ENCODE measurements around the gene RSPH3.
"Not testable (repeated sequence)": the region's sequence is repeated elsewhere in the genome, so short reads cannot be mapped to it uniquely, and the experiment has no call there.

RSPH3 gene

GRCh38 chr6:158972241-158973233, 27.5 kb downstream of the RSPH3 start:
- DNase-seq (ENCODE audit: low read depth) = peak; percentile 4

GRCh38 chr6:158970640-158971275, 29.2 kb downstream of the RSPH3 start:
- no peak for DNase-seq (ENCODE audit: low read depth)

- no peak for DNase-seq (ENCODE audit: low read depth)
These were observed 30.9 kb downstream of the RSPH3 start for GRCh38 chr6:158969148-158969547.

- DNase-seq (ENCODE audit: low read depth) = no peak
These were observed 36.8 kb downstream of the RSPH3 start for GRCh38 chr6:158963020-158963808.

GRCh38 chr6:158962371-158962770, 37.6 kb downstream of the RSPH3 start:
- DNase-seq (ENCODE audit: low read depth) = no peak

GRCh38 chr6:158960026-158960425, 40.0 kb downstream of the RSPH3 start:
- DNase-seq (ENCODE audit: low read depth) = no peak

GRCh38 chr6:158959552-158959951, 40.5 kb downstream of the RSPH3 start:
- DNase-seq (ENCODE audit: low read depth) = no peak

- DNase-seq (ENCODE audit: low read depth) = no peak
These were observed 41.3 kb downstream of the RSPH3 start for GRCh38 chr6:158958504-158959386.

GRCh38 chr6:158955255-158955654, 44.7 kb downstream of the RSPH3 start:
- no peak for DNase-seq (ENCODE audit: low read depth)

- DNase-seq (ENCODE audit: low read depth) = no peak
These were observed 45.2 kb downstream of the RSPH3 start for GRCh38 chr6:158954753-158955152.

- DNase-seq (ENCODE audit: low read depth) = not testable (repeated sequence)
These were observed 48.0 kb downstream of the RSPH3 start for GRCh38 chr6:158952011-158952410.

GRCh38 chr6:158951565-158951964, 48.4 kb downstream of the RSPH3 start:
- not testable (repeated sequence) for DNase-seq (ENCODE audit: low read depth)

GRCh38 chr6:158947284-158947683, 52.7 kb downstream of the RSPH3 start:
- DNase-seq (ENCODE audit: low read depth) = no peak

- no peak for DNase-seq (ENCODE audit: low read depth)
These were observed 56.5 kb downstream of the RSPH3 start for GRCh38 chr6:158943380-158944032.

GRCh38 chr6:158942349-158942748, 57.7 kb downstream of the RSPH3 start:
- DNase-seq (ENCODE audit: low read depth) = no peak

GRCh38 chr6:158941246-158941645, 58.8 kb downstream of the RSPH3 start:
- DNase-seq (ENCODE audit: low read depth) = no peak

GRCh38 chr6:158939255-158940159, 60.5 kb downstream of the RSPH3 start:
- DNase-seq (ENCODE audit: low read depth) = no peak

GRCh38 chr6:158938811-158939254, 61.2 kb downstream of the RSPH3 start:
- no peak for DNase-seq (ENCODE audit: low read depth)

- DNase-seq (ENCODE audit: low read depth) = no peak
These were observed 61.8 kb downstream of the RSPH3 start for GRCh38 chr6:158938220-158938619.

- no peak for DNase-seq (ENCODE audit: low read depth)
These were observed 65.8 kb downstream of the RSPH3 start for GRCh38 chr6:158934157-158934556.

Measured in CMK (cell line).